GM19467 (cell line): ENCODE results near the gene POLDIP2.
"Not testable (repeated sequence)": the region's sequence is repeated elsewhere in the genome, so short reads cannot be mapped to it uniquely, and the experiment has no call there.

Experiments used
- ATAC-seq: cut with Tn5 transposase; IDR thresholded peaks from one replicate; pipeline ENCODE4 v1.9.1; 2021; ENCODE audit warnings: mild to moderate bottlenecking, moderate library complexity; ENCODE audit not compliant: unreplicated experiment

The POLDIP2 gene

DNA sequence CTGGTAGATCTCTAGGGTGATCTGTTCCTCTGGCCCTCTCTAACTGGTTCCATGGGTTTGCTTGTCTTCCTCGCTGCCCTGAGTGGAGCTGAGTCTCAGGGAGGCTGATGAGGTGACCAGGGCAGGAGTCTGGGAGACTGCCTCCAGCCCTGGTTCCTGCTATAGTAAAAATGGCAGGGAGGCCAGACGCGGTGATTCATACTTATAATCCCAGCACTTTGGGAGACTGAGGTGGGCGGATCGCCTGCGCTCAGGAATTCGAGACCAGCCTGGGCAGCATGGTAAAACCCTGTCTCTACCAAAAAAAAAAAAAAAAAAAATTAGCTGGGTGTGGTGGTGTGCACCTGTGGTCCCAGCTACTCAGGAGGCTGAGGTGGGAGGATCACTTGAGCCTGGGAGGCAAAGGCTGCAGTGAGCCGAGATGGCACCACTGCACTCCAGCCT lies 18.5 kb downstream of the POLDIP2 start:
- ATAC-seq = not testable (repeated sequence)

DNA sequence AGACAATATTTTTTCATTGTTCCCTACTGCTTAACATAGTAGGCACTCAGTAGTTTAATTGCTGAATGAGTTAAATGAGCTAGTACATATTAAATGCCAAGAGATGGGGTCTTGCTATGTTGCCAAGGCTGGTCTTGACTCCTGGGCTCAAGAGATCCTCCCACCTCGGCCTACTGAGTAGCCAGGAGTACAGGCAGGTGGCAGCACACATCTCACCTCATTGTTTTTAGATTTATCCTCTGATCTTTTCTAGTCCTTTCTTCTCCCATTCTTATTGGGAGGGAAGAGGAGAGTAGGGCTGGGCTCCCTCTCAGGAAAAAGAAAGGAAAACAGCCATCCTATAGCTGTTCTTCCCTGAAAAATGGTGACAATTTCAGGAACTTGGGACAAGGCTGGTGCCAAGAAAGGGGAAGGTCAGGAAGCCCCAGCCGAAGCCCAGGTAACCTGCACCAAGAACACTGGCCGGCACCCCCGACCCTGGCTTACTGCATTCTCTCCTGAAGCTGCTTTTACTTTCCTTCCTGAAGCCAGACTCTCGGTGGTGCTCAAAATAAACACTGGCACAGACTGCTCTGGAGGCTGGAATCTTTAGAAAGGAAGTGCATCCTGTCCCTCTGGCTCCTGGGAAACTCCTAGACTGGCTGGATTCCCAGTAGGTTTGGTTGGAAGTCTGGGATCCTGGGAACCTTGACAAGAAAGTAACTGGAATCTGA lies 19.1 kb downstream of the POLDIP2 start:
- ATAC-seq = no peak

DNA sequence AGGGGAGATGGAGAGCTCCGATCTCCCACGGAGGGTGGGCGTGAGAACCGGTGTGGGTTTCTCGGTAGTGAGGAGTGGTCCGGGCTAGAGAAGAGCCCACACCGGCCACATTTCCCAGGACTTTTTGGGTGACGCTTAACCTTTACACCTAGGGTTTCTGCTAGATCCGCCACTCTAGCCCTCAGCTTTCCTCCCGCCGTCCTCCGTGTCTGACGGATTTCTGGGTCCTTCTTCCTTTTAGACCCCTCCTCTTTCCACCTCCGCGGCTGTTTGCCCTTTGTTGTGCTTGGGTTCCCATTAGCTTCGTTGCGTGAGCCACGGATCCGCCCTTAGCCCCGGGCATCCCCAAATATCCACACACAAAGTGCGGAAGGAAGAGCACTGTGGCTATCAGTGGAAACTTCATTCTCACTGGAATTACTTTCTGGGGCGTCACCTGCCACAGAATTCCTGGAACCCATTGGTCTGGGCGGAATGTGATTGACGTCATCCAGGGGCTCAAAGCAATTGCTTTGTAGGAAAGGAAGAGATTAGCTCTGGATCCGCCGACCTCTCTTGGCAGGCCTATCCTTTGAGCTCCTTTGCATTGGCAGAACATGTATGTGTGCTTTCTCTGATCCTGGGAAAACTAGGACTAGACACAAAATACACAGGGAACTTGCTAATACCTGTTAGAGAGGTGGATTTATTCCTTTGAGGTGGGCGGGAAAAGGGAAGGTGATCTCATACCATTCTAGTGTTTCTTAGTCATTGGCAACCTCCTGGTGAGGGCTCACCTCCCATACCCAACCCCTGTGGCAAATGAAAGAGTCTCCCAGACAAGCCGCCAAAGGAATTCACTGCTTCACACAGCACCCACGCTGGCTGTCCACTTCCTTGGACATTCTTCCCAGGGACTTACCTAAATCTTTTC lies 21.1 kb downstream of the POLDIP2 start:
- no peak for ATAC-seq

DNA sequence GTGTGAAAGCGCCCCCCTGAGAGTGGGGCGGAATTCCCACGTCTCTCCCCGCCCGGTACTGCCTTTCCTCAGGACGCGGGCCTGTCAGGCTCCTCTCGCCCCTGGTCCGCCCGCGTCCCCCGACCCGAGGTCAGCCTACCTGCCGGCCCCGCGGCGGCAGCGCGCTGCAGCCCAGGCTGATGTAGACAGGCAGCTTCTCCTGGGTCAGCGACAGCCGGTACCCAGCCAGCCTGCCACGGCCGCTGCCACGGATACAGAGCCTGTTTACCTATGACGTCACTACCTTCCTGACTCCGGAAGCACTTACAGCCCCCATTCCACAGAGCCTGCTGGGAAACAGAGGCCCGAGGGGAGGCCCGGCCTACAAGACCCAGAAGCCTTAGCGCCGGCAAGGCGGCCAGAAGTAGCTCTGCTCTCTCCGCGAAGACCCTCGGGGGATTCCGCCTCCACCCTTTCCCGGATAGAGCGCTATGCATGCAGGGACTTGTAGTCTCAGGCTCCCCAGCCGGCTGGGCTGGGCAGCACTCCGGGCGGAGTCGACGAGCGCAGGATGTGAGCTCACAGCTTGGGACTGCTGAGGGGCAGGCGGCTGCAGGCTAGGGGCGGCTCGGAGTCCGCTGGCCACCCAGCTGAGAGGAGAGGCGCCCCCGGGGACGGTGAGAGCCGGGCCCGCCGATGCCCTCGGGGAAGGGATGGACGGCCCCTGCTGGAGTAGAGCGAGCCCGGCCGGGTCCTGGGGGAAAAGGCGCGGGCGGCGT lies 21.9 kb downstream of the POLDIP2 start, which contains the start of the genes IFT20 and TNFAIP1:
IFT20 (minus strand) TSS at position 272 of the 758 bp plus-strand sequence. CDS start 3,487 bp downstream, outside the sequence.
TNFAIP1 (plus strand) TSS at position 561 of the 758 bp plus-strand sequence. CDS start 3,761 bp downstream, outside the sequence.
- ATAC-seq = peak; percentile 93

DNA sequence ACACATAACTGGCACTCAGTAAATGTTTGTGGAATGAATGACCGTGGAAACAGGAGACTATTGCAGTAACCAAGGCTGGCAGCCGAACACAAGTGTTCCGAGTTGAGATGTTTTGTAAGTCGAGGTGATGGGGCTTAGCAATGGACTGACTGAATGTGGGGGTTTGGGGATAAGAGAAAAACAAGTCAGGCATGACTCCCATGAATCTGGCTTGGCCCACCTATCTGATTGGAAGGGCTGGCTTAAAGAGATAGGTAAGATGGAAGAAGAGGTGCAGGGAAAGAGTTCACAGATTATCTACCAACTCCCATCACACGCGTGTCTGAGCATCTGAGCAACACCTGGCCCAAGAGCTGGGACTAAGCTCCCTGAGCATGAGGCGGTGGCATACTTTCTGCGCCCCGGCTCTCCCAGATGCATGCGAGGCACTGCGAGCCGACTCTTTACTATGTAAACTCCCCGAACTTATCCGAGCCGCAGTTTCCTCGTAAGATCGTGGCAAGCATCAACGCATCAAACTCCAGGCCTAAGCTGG lies 22.6 kb downstream of the POLDIP2 start:
- peak; percentile 0 for ATAC-seq

DNA sequence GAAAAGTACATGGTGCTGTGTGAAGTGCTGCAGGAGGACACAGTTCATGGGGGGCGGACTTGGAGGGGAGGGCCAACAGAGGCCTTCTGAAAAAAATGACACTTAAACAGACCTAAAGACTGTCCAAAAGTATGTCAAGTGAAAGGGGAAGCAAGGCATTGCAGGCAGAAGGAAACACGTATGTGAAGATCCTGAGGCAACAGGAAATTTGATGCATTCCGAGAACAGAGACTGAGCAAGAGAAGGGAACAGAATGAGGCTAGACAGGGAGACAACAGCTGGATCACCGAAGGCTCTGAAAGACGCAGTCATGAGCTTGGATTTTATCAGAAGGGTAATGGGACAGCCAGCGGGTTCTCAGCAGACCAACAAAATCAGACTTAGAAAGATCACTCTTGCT lies 23.2 kb downstream of the POLDIP2 start:
- no peak for ATAC-seq

DNA sequence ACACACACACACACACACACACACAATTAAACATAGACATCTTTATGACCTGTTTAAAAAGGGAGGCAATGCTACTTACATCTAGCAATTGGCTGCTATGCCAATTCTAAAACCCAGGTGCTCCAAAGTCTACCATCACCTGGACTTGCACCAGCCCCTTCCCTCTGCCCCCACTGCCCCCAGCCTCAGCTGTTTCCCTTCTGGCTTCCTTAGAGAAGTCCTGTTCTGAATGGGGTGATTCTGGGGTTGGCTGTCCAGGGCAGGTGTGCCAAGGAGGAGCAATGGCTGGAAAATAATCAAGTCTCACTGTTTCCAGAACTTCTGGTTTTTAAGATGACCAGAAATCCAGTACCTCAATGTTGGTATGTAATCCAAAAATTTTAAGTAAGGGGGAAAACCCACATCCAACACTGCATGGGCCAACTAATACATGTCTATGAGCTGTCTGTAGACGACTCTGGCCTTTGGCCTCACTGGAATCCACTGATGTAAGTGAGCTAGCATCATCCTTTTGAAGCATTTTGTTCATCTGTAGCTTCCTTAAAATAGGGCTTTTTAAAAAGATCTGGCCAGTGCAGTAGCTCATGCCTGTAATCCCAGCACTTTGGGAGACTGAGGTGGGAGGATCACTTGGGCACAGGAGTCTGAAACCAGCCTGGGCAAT lies 24.1 kb downstream of the POLDIP2 start:
- ATAC-seq = no peak

DNA sequence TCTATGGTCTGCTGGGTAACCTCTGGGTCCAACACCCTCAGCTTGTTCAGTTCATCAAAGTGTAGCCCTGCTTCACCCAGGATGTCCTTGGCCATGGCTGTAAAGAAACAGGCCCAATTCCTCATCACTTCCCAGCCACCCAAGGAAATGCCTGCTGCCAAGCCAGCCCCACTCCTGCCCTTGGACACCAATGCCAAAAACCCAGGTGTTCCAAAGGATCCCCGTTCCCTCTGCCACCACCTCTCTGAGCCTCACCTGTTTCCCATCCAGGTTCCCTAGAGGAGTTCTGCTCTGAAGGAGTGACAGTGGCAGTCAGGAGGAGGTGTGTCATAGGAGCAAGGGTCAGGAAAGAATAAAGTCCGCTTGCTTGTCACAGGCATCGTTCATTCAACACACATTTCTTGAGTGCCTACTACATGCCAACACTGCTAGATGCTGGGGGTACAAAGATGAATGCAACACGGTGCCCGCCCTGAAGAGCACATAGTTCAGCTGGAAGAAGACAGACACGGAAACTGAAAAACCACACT lies 25.4 kb downstream of the POLDIP2 start:
- ATAC-seq = no peak

DNA sequence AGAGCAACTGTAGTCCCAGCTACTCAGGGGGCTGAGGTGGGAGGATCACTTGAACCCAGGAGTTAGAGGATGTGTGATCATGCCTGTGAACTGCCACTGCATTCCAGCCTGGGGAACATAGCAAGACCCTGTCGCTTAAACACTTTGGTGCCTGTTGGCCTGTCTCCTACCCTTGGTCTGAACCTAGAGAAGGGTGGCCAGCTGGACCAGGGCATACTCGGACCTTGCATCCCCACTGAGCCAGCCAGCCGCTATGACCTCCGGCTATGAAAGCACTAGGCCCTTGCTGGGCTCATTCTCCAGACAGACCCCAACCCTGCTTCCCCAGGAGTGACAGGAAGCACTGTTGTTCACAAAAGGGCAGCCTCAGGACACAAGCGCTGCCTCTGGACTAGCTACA lies 26.7 kb downstream of the POLDIP2 start:
- no peak for ATAC-seq

DNA sequence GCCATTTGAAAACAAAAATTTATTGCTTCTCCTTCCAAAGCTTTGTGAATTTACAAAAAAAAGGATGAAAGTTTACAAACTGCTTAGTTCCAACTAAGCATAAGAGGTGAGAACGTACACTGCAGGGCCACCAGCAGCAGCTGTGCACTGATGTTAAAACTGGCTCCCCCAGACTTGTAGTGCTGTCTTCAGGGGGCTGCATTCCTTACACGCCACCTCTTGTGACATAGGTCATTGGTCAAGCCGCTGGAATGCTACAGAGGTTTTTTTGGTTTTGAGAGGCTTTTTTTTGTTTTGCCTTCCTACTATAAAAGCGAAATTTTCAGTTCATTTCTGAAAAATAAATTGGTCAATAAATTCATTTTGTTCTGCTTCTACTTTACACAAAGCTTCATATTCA lies 29.0 kb downstream of the POLDIP2 start:
- ATAC-seq = no peak

DNA sequence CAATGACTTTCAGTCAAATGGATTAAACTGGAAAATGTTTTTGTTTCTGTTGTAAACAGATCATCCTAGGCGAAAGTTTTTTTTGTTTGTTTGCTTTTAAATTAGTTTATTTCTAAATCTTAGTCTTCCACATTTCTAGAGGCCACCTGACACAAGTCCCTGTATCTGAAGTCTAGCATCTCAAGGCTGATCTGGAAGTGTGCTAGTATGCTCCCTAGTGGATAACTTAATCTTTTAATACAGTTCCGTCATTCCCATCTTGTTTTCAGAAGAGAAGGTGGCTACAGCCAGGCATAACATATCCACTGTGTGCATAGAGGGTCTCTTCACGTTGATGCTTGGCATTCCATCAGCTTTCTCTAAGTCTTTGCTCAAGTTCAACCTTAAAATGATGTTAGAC lies 29.6 kb downstream of the POLDIP2 start:
- ATAC-seq = no peak

DNA sequence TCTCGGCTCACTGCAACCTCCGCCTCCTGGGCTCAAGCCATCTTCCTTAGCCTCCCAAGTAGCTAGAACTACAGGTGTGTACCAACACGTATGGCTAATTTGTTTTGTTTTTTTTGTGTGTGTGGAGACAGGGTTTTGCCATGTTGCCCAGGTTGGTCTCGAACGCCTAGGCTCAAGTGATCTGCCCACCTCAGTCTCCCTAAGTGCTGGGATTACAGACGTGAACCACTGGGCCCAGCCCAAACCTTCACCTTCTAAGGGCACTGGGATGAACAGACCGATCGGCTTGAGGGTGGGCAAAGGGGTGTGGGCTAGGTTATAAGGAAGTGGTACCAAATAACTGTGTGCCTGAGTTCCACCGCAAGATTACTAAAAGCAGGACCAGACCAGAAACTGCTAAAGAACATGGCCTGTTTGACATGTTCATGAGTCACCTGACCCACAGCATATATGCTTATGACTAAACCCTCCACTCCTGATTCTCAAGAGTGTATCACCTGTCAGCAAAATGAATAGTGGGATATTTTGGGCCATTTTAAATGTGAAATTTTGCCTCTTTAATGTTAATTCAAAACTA lies 30.2 kb downstream of the POLDIP2 start:
- ATAC-seq = no peak

DNA sequence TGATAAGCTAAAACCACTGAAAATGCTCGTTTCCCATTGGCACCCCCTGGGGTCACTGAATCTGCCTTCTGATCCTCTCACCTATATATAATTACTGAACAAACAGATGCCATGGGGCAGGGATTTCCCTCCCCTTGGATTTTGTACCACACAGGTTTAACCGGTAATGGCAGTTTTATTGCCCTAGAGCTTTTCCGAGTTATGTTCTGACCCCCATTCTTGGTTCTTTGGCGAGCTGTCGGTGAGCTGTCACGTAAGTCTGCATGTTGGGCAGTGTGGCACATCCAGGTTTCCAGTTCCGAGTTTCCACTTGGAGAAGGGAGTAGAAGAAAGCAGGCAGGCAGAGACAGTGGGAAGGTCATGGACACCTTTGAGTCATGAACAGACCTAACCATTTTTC lies 31.2 kb downstream of the POLDIP2 start:
- no peak for ATAC-seq

DNA sequence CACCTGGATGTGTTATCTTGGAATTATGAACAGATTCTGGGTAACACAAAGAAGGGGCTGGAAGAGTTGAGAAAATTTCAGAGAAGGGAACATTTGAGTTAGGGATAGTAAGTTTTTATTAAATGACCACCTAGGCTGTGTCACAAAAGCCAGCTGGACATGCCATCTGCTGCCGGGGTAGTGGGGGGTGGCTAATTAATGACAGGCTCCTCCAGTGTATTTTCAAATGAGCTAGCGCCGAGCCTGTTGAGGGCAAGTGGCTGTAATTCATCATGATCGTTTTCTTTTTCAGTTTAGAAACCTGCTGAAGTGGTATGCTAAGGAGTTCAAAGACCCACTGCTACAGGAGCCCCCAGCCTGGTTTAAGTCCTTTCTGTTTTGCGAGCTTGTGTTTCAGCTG lies 32.1 kb downstream of the POLDIP2 start:
- no peak for ATAC-seq

DNA sequence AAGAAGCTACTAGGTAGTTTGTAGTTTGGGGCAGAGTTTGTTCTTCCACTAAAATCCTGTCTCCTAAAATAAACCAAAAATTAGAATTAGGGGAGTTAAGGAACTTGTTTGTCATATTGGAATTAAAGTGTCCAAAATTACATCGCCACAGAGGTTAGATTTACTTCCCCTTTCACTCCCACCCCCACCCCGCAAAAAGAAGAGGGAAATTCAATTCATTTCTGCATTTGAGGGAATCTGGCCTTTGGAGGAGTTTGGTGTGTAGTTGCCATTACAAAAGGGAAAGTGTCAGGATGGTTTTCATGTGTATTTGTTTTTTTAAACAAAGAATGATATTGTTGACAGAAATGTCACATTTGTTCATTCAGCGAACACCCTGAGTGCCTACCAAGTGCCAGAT lies 32.5 kb downstream of the POLDIP2 start:
- ATAC-seq = no peak

DNA sequence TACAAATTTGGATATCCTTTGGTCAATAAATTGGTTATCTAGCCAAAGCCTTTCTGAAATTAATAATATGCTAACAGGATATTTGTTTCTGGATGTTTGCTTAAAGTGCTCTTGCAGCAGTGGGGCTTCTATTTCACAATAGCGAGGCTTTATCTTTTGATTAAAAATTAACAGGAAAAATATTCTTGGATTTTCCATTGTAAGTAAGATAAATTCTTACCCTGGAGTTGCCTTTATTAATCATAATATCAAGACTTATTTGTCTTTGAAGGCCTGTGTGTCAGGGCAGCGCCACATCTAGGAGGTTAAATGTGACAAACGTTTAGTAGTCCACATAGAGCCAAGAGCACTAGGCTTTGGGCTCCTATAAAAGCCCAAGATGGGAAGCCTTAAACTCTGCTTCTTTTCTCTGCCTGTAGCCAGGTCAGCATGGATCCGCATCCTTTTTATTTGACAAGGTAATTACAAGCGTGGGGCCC lies 33.0 kb downstream of the POLDIP2 start:
- ATAC-seq = no peak

DNA sequence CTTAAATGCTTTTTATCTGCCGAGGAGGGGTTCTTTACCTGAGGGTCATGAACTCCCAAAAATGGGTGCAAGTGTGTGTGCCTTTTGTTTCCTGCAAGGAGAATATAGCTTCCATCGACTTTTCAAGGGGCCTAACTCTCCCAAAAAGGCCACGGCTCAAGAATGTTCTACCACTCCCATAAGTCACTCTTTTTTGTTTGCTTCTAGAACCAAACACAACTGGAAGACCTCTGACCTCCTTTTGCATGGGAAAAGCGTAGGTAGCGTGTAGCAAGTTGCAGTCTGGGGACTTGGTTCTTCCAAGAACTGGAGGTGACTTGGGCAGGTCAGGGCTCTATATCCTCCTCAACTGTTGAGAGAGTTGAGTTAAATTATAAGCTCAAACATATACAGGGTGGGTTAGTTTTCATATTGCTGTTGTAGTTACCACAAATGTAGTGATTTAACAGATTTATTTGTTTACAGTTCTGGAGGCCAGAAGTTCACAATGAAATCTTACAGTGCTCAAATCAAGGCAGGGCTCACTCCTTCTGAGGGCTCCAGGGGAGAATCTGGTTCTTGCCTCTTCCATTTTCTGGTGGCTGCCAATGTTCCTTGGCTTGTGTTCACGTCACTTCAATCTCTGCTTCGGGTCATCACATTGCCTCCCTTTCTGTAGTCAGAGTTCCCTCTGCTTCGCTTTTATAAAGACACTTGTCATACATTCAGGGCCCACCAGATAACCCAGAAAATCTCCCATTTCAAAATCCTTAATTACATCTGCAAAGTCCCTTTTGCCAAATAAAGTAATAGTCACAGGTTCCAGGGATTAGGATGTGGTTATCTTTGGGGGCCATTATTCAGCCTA lies 36.9 kb downstream of the POLDIP2 start:
- no peak for ATAC-seq

DNA sequence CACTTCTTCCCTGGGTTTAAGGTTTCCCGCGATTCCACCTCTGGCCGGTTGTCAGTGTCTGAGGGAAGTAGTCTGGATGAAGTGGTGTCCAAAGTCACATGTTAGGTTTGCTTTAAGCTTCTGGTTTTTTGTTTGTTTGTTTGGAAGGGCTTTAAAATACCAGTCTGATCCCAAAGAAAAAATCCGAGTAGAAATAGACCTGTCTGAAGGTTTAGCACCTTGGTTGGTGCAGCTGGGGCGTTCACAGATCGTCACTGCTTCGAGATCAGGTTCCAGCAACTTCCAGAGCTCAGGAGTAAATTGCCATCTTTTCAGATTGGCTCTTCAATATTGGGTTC lies 37.8 kb downstream of the POLDIP2 start:
- ATAC-seq = no peak
